Measurements from ENCODE around the gene ZBTB38. TPM values are rescaled to one million over a fixed set of nuclear protein-coding genes. Genes with fewer than 3 reads are reported as not detected.

ZBTB38 gene
- polyA plus RNA-seq, 1 donor from 2014 or later = 18.7 TPM

DNA sequence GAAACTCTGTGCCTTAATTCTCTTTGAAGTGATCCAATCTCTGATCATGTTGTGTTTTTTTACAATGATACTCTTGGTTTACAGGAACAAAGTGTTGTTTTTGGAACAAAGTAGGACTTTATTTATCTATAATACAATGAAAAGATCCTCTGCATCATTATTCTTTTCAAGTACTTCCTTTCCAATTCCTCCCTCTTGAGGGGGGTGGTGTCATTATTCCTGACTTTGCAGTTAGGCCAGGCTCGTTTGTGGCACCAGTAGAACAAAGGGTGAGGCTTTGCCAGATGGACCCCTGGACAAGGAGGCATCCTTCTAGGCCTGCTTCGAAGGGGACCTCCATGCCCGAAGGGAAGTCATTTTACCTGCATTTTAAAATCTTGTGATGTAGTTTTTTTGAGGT is 41.7 kb upstream of the ZBTB38 start:
- H3K27ac ChIP-seq (ENCODE audit: low read length) = no peak overlapping the region
- H3K36me3 ChIP-seq (ENCODE audit: insufficient read depth, low read length) = no peaks in the 10 kb centered on the region
- no peak overlapping the region for H3K4me2 ChIP-seq (ENCODE audit: low read length)
- H3K4me3 ChIP-seq (ENCODE audit: low read length) = no peak overlapping the region
- no peaks in the 10 kb centered on the region for H3F3A ChIP-seq (ENCODE audit: insufficient read depth, low read length, poor library complexity, severe bottlenecking)
- no peaks in the 10 kb centered on the region for H4K20me1 ChIP-seq (ENCODE audit: insufficient read depth)
- no peaks in the 10 kb centered on the region for H3K9me2 ChIP-seq (ENCODE audit: insufficient read depth, low read length)
- no peak overlapping the region for H3K9ac ChIP-seq (ENCODE audit: low read length)
- no peak for TF ChIP-seq TAF1 (IDR thresholded peaks at IDR 0.05; ENCODE audit: low read depth)
- TF ChIP-seq CTCF (IDR thresholded peaks at IDR 0.05; ENCODE audit: poor library complexity, severe bottlenecking) = no peak
- no peak for TF ChIP-seq SMC3 (conservative IDR thresholded peaks at IDR 0.05; ENCODE audit: poor library complexity)
- TF ChIP-seq EP300 (conservative IDR thresholded peaks at IDR 0.05; ENCODE audit: poor library complexity, severe bottlenecking) = no peak
- no peak for TF ChIP-seq RAD21 (conservative IDR thresholded peaks at IDR 0.05)
- no peak for TF ChIP-seq MXI1 (conservative IDR thresholded peaks at IDR 0.05; ENCODE audit: poor library complexity, severe bottlenecking)
- TF ChIP-seq POLR2AphosphoS5 (IDR thresholded peaks at IDR 0.05) = no peak
- TF ChIP-seq EZH2 (IDR thresholded peaks at IDR 0.05; ENCODE audit: borderline replicate concordance, insufficient read depth, low read length, poor library complexity, severe bottlenecking) = no peak
- TF ChIP-seq REST (IDR thresholded peaks at IDR 0.05; ENCODE audit: borderline replicate concordance) = no peak
- no peaks in the 10 kb centered on the region for H3K9me3 ChIP-seq (ENCODE audit: low read length)
- H3K27me3 ChIP-seq (ENCODE audit: insufficient read depth, low read depth, low read length) = no peaks in the 10 kb centered on the region
- no peaks in the 10 kb centered on the region for H3K79me2 ChIP-seq (replicated peaks; ENCODE audit: insufficient read depth, low read length)
- no peak overlapping the region for H2AFZ ChIP-seq (ENCODE audit: low read depth, low read length)

- H3K27ac ChIP-seq (ENCODE audit: low read length) = no peak overlapping the region
- no peaks in the 10 kb centered on the region for H3K9me2 ChIP-seq (ENCODE audit: insufficient read depth, low read length)
- TF ChIP-seq EP300 (conservative IDR thresholded peaks at IDR 0.05; ENCODE audit: poor library complexity, severe bottlenecking) (no peak), MXI1 (conservative IDR thresholded peaks at IDR 0.05; ENCODE audit: poor library complexity, severe bottlenecking) (no peak), CTCF (IDR thresholded peaks at IDR 0.05; ENCODE audit: poor library complexity, severe bottlenecking) (no peak), REST (IDR thresholded peaks at IDR 0.05; ENCODE audit: borderline replicate concordance) (no peak), POLR2AphosphoS5 (IDR thresholded peaks at IDR 0.05) (no peak), RAD21 (conservative IDR thresholded peaks at IDR 0.05) (no peak), SMC3 (conservative IDR thresholded peaks at IDR 0.05; ENCODE audit: poor library complexity) (no peak), EZH2 (IDR thresholded peaks at IDR 0.05; ENCODE audit: borderline replicate concordance, insufficient read depth, low read length, poor library complexity, severe bottlenecking) (no peak), TAF1 (IDR thresholded peaks at IDR 0.05; ENCODE audit: low read depth) (no peak)
These were observed 39.8 kb upstream of the ZBTB38 start for GRCh38 chr3:141328286-141329166.

More at GRCh38 chr3:141328286-141329166, 39.8 kb upstream of the ZBTB38 start:
- no peaks in the 10 kb centered on the region for H4K20me1 ChIP-seq (ENCODE audit: insufficient read depth)
- H3K27me3 ChIP-seq (ENCODE audit: insufficient read depth, low read depth, low read length) = no peaks in the 10 kb centered on the region
- H3K9ac ChIP-seq (ENCODE audit: low read length) = no peak overlapping the region
- no peak overlapping the region for H3K4me2 ChIP-seq (ENCODE audit: low read length)
- H3K79me2 ChIP-seq (replicated peaks; ENCODE audit: insufficient read depth, low read length) = no peaks in the 10 kb centered on the region
- H3K36me3 ChIP-seq (ENCODE audit: insufficient read depth, low read length) = no peaks in the 10 kb centered on the region
- H3K4me3 ChIP-seq (ENCODE audit: low read length) = no peak overlapping the region
- H3F3A ChIP-seq (ENCODE audit: insufficient read depth, low read length, poor library complexity, severe bottlenecking) = no peaks in the 10 kb centered on the region
- H3K9me3 ChIP-seq (ENCODE audit: low read length) = no peaks in the 10 kb centered on the region
- no peak overlapping the region for H2AFZ ChIP-seq (ENCODE audit: low read depth, low read length)

All from neural cell (in vitro differentiated cells).